Natural killer cell (primary cell): Measurements from ENCODE around the gene NLGN3. TPM values are rescaled to one million over a fixed set of nuclear protein-coding genes. Genes with fewer than 3 reads are reported as not detected.

Experiments
- ATAC-seq, 3 donors: fragments of 150-1000 bp in 2 of 3; fragments of 200-7000 bp in 1 of 3; cut with Tn5 transposase; 1 replicate in 1 of 3; 2 replicates in 2 of 3; pipeline ENCODE4 v1.10.0; 2021; ENCODE audit warnings: mild to moderate bottlenecking in 2 of 3, moderate library complexity in 2 of 3
- DNase-seq, 2 donors: peaks; one replicate each; pipeline versions ENCODE4 v3.0.0 to v3.0.0-alpha.2; 2013 to 2021; ENCODE audit warnings: mixed read lengths in 1 of 2
- H3K27ac ChIP-seq: one replicate; pipeline ENCODE4 v1.5.1; 2013; ENCODE audit warnings: mild to moderate bottlenecking, low read length
- H3K27me3 ChIP-seq: one replicate; pipeline ENCODE4 v1.6.1; 2013; ENCODE audit warnings: low read length; ENCODE audit not compliant: control insufficient read depth, insufficient read depth
- H3K36me3 ChIP-seq: one replicate; pipeline ENCODE4 v1.6.1; 2013; ENCODE audit warnings: low read length; ENCODE audit not compliant: control insufficient read depth, insufficient read depth
- H3K4me1 ChIP-seq: one replicate; pipeline ENCODE4 v1.6.1; 2013; ENCODE audit warnings: low read length; ENCODE audit not compliant: control insufficient read depth, insufficient read depth
- H3K4me3 ChIP-seq: one replicate; pipeline ENCODE4 v1.5.1; 2013; ENCODE audit warnings: low read length
- H3K9me3 ChIP-seq: one replicate; pipeline ENCODE4 v1.6.1; 2013; ENCODE audit warnings: low read length; ENCODE audit not compliant: control insufficient read depth, insufficient read depth
- H3K27ac Mint-ChIP-seq, 2 donors: one replicate each; pipeline ENCODE4 v1.8.0; 2022; ENCODE audit warnings: mild to moderate bottlenecking in 2 of 2, mixed read lengths in 2 of 2, moderate library complexity in 1 of 2
- H3K27me3 Mint-ChIP-seq, 2 donors: one replicate each; pipeline ENCODE4 v1.8.0; 2022; ENCODE audit warnings: low read depth in 2 of 2, mixed read lengths in 2 of 2
- H3K36me3 Mint-ChIP-seq: one replicate; pipeline ENCODE4 v1.8.0; 2022; ENCODE audit warnings: mixed read lengths
- H3K4me1 Mint-ChIP-seq, 2 donors: one replicate each; pipeline ENCODE4 v1.8.0; 2022; ENCODE audit warnings: mixed read lengths in 2 of 2
- H3K4me3 Mint-ChIP-seq: one replicate; pipeline ENCODE4 v1.8.0; 2022; ENCODE audit warnings: mild to moderate bottlenecking, moderate library complexity, mixed read lengths
- H3K9me3 Mint-ChIP-seq, 2 donors: one replicate each; pipeline ENCODE4 v1.8.0; 2022; ENCODE audit warnings: mixed read lengths in 2 of 2
- WGBS: methylation state at CpG from one replicate; pipeline ENCODE4 v1.1.7; 2013; ENCODE audit warnings: missing lambda C conversion rate; ENCODE audit not compliant: insufficient coverage; 5-methylcytosine and 5-hydroxymethylcytosine counted together
- intact Hi-C: fragments of 100-400 bp; cut with micrococcal nuclease; formaldehyde crosslinking; loops from one replicate; pipeline ENCODE4 v1.14.2; 2022
- total RNA-seq, 4 donors: library from RNA; stranded (reverse); fragments of 120-200 nt in 1 of 4; gene quantifications; one replicate each; pipeline versions ENCODE4 v1.2.3 to v1.2.4, GENCODE V29; 2013 to 2022
- TF ChIP-seq, protein P1 (sequence below): fragments of 200-600 bp; IDR thresholded peaks from one replicate; pipeline ENCODE4 v1.8.0; 2022; ENCODE audit warnings: antibody characterized with exemption

The NLGN3 gene
- total RNA-seq, 3 donors from 2014 or later (not counting 1 experiment from before 2014, with no cell fraction given): 4.0 to 4.3 (median 4.0) TPM

DNA sequence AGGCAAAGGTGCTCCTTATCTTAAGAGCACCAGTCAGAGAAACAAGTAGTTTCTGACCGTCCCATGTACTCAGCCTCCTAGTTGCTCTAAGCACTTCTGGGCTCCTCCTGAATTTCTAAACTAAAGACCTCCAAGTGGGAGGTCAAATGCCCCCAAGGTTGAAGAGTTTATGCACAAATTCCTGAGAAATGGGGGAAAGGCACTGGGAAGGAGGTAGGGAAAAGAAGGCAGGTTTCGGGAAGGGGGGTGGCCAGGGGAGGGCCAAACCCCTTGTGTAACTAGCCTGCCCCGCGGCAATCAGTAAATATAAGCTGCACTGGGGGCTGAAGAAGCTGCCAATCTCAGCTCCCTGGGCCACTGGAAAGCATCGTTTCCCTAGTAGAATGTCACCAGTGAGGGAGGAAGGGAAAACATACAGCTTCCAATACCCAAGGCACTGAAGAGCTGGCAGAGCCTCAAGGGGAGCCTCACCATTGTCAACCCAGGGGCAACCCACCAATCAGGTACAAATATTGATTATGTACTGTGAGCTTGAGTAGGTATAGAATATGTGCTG, 45.6 kb upstream of the NLGN3 start:
- 83% methylated on average over 4 of the region's 5 CpGs for WGBS
- Histone ChIP-seq H3K9me3 (no peaks in the 10 kb centered on the region), H3K36me3 (peaks cover 2% of the 10 kb centered on the region), H3K27ac (no peak overlapping the region), H3K27me3 (no peaks in the 10 kb centered on the region), H3K4me1 (peaks cover 68% of the 10 kb centered on the region), H3K4me3 (no peak overlapping the region)
- Mint-ChIP-seq H3K4me1 (peaks cover 41 to 56% of the 10 kb centered on the region in 2 donors), H3K9me3 (no peaks in the 10 kb centered on the region), H3K27ac (peak overlapping the region; percentile 72 to 75), H3K36me3 (no peaks in the 10 kb centered on the region), H3K27me3 (peaks cover 0 to 25% of the 10 kb centered on the region in 2 donors), H3K4me3 (peak overlapping the region; percentile 19)
- TF ChIP-seq, protein P1, sequence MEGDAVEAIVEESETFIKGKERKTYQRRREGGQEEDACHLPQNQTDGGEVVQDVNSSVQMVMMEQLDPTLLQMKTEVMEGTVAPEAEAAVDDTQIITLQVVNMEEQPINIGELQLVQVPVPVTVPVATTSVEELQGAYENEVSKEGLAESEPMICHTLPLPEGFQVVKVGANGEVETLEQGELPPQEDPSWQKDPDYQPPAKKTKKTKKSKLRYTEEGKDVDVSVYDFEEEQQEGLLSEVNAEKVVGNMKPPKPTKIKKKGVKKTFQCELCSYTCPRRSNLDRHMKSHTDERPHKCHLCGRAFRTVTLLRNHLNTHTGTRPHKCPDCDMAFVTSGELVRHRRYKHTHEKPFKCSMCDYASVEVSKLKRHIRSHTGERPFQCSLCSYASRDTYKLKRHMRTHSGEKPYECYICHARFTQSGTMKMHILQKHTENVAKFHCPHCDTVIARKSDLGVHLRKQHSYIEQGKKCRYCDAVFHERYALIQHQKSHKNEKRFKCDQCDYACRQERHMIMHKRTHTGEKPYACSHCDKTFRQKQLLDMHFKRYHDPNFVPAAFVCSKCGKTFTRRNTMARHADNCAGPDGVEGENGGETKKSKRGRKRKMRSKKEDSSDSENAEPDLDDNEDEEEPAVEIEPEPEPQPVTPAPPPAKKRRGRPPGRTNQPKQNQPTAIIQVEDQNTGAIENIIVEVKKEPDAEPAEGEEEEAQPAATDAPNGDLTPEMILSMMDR: no peak
- DNase-seq (no peak), ATAC-seq (no peak)
- intact Hi-C loops: loop anchor here (1.0 to 5.0 kb wide), 2 partner anchors 30 to 78 kb away; no protein-coding TSS in a partner anchor

DNA sequence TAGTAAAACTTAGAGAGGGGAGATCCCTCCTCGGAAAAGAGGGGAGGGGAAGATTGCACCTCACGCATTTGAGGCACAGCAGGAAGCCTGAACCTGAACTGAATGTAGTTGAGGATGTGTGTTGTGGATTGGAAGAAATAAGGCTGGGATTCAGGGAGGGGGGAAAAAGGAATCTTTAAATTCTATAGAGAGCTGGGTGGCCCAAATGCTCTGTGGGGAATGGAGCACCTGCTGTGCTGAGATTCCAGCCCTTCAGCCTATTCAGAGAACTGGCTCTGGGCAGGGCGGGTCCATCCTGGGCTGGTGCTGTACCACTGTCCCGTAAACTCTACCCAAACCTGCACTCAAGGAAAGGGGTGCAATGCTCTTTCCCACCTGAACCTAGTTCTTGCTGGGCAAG, 44.9 kb upstream of the NLGN3 start:
- DNase-seq (no peak), ATAC-seq (no peak)
- Mint-ChIP-seq H3K9me3 (no peaks in the 10 kb centered on the region), H3K27ac (peak overlapping the region; percentile 72), H3K36me3 (no peaks in the 10 kb centered on the region), H3K4me3 (peak overlapping the region; percentile 19), H3K4me1 (peaks cover 48 to 63% of the 10 kb centered on the region in 2 donors), H3K27me3 (peaks cover 0 to 21% of the 10 kb centered on the region in 2 donors)
- Histone ChIP-seq H3K27ac (no peak overlapping the region), H3K4me1 (peaks cover 75% of the 10 kb centered on the region), H3K4me3 (no peak overlapping the region), H3K9me3 (no peaks in the 10 kb centered on the region), H3K36me3 (peaks cover 2% of the 10 kb centered on the region), H3K27me3 (no peaks in the 10 kb centered on the region)
- intact Hi-C loops: loop anchor here (5.0 to 10.0 kb wide), 2 partner anchors 78 to 435 kb away; partner anchors contain the start of gene OGT
- 85% methylated on average over 4 of the region's 4 CpGs for WGBS
- TF ChIP-seq, protein P1: no peak

GRCh38 chrX:71100581-71101505, 43.8 kb upstream of the NLGN3 start:
- Histone ChIP-seq H3K27ac (no peak overlapping the region), H3K4me1 (peaks cover 82% of the 10 kb centered on the region), H3K9me3 (no peaks in the 10 kb centered on the region), H3K4me3 (no peak overlapping the region), H3K36me3 (peaks cover 2% of the 10 kb centered on the region), H3K27me3 (no peaks in the 10 kb centered on the region)
- H3K4me1 Mint-ChIP-seq: peaks cover 46 to 60% of the 10 kb centered on the region in 2 donors
- intact Hi-C loops: loop anchor here (10.0 kb wide), 1 partner anchor 434 kb away; the partner anchor contains the start of gene OGT
- H3K9me3 Mint-ChIP-seq: no peaks in the 10 kb centered on the region
- no peak overlapping the region for H3K4me3 Mint-ChIP-seq
- peak overlapping the region; percentile 97 to 99 for H3K27ac Mint-ChIP-seq
- DNase-seq: peak in 1 of 2 donors; percentile 58
- TF ChIP-seq, protein P1: no peak
- 85% methylated on average over 30 of the region's 31 CpGs for WGBS
- ATAC-seq: no peak
- peaks cover 3% of the 10 kb centered on the region for H3K36me3 Mint-ChIP-seq
- H3K27me3 Mint-ChIP-seq: peaks cover 0 to 13% of the 10 kb centered on the region in 2 donors
